ENCODE measurements around the gene NISCH.

DNA sequence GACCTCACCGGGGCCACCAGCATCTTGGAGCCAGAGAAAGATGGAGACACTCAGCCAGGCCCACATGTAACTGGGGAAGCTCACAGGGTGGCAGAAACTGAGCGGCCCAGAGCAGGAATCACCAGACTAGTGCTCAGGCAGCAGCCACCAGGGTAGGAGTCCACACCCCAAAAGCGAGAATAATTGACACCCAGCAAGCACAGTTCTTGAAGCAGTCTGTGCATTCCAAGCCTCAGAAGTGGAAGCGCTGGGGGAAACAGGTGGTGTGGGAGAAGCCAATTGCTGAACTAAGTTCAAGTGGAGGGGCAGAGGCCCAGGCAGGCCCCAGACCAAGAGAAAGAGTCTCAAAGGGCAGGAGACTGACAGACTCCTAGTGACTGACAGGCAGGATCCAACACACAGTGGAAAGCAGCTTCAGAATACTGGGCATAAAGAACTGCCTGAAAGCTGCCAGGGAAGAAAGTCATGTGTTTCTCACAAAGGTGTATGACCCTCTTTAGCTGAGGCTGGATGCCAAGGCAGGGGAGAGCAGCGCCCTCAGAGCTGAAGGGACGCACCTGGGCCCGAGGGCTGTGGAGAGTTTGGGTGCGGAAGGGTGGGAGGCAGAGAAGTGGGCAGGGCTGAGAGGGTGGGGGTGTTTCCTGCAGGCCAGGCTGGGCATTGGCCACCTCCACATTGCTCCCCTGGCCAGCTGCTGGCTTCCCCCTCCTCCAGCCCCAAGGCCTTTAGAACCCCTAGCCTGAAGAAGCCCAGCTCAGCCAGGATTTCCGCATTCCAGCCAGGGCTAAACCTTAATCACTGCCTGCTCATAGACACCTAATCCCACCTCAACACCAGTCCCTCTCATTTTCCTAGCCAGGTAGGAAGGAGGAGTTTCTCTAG, 70.5 kb downstream of the NISCH start:
- TF ChIP-seq, protein P1, sequence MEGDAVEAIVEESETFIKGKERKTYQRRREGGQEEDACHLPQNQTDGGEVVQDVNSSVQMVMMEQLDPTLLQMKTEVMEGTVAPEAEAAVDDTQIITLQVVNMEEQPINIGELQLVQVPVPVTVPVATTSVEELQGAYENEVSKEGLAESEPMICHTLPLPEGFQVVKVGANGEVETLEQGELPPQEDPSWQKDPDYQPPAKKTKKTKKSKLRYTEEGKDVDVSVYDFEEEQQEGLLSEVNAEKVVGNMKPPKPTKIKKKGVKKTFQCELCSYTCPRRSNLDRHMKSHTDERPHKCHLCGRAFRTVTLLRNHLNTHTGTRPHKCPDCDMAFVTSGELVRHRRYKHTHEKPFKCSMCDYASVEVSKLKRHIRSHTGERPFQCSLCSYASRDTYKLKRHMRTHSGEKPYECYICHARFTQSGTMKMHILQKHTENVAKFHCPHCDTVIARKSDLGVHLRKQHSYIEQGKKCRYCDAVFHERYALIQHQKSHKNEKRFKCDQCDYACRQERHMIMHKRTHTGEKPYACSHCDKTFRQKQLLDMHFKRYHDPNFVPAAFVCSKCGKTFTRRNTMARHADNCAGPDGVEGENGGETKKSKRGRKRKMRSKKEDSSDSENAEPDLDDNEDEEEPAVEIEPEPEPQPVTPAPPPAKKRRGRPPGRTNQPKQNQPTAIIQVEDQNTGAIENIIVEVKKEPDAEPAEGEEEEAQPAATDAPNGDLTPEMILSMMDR (IDR thresholded peaks at IDR 0.05): no peak
- no peak for TF ChIP-seq ZFX (IDR thresholded peaks at IDR 0.05; ENCODE audit: borderline replicate concordance)

Data from 22Rv1 (cell line).